Left colon (tissue), 2 donors: ENCODE results near the gene ACVR1C. TPM values are rescaled to one million over a fixed set of nuclear protein-coding genes. Genes with fewer than 3 reads are reported as not detected.

Source experiments
- ATAC-seq: fragments of 200-7000 bp; cut with Tn5 transposase; one replicate; pipeline ENCODE4 v1.9.1; 2020; ENCODE audit warnings: mild to moderate bottlenecking, moderate library complexity
- DNase-seq, 2 donors: peaks; one replicate each; pipeline ENCODE4 v3.0.0-alpha.2; 2020
- intact Hi-C, 2 donors: fragments of 100-400 bp; cut with DNase I in 1 of 2; cut with micrococcal nuclease in 1 of 2; formaldehyde crosslinking; loops; one replicate each; pipeline versions ENCODE4 v1.11.2 to v1.14.0; 2022; cut with DNase I, micrococcal nuclease
- long read RNA-seq: library from polyadenylated mRNA; unstranded; transcript quantifications from one replicate; pipeline ENCODE4 v2.0.0, GENCODE V29; 2021
- total RNA-seq, 2 donors: library from RNA; stranded (reverse); fragmentation: NEBNext Ultra II Directional; extraction: Animal tissue kit (Norgen Biotek cat#: 25700); gene quantifications; one replicate each; pipeline ENCODE4 v1.2.1, GENCODE V29; 2021
- donor health status: DM: no; HTN: no; CAD: no.
- donor health status: DM: yes; HTN: yes; CAD: no.

ACVR1C gene
- total RNA-seq: 10 to 100 TPM; 14.6 to 15.7 TPM
- long read RNA-seq, full-length matches to known transcripts: 2 of 5 reads
- long read RNA-seq, partial matches to known transcripts: 3 of 5 reads
- long read RNA-seq, other reads (novel, unspliced or antisense): 0 of 5 reads

DNA sequence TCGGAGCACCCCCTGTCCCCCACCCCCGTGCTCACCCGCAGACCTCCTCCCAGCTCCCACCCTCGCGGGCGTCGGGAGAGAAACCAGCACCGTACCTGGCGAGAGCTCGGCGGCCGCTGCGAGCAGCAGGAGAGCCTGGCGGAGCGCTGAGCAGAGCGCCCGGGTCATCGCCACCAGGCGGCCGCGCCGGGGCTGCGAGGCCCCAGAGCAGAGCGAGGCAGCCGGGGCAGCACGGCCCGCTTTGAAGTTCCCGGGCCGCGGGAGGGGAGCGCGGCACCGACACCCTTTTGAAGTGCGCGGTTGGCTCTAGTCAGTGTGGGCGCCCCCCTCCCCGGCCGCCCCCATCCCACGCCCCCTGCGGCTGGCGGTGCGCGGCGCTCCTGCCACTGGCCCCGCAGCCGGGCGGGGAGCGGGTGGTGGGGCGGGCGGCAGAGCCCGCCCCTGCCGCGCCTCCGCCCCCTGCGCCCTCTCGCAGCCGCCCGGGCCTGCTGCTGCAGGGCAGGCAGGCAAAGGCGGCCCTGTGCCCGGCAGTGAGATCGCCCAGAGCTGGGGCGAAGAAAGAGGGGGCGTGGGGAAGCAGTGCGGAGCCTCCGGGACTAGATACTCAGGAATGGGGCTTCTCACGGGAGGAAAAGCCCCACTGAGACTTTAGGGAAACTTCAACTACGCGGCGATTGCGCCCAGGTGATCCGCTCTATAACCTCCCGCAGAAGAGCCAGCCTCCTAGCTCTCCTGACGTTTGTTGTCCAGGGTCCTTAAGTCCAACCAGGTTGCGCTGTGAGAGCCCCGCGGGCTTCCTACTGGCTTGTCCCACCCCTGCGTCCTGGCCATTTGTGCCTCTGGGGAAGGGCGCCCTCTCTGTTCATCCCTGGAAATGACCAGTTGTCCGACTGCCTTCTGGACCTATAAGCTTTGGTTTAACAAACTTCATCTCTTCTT, at the start of gene ACVR1C:
Gene ACVR1C, minus strand, starts transcription at position 388 of the 939 bp plus-strand sequence. Its CDS starts 220 bp downstream, at position 168.
- ATAC-seq (peak; percentile 86), DNase-seq (peak; percentile 88 to 90)
- intact Hi-C loops: no loop called here

DNA sequence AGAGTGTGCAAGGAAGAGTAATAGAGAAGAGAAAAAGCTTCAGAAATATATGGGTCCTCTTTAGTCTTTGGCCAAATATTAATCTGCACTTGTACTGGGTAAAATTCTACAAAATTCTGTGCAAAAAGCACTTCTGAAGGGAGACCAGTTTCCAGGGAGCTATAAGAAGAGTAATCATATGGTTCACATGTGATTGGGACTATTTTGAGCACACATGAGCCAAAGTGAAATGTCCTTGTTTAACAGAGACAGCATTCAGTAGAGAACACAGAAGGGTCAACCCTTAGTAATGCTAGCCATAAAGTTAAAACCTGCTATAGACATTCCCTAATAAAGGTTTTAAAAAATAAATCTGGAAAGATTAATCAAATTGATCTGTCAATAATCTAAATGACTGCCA, 49.3 kb upstream of the ACVR1C start:
- DNase-seq (no peak), ATAC-seq (no peak)
- intact Hi-C loops: no loop called here

DNA sequence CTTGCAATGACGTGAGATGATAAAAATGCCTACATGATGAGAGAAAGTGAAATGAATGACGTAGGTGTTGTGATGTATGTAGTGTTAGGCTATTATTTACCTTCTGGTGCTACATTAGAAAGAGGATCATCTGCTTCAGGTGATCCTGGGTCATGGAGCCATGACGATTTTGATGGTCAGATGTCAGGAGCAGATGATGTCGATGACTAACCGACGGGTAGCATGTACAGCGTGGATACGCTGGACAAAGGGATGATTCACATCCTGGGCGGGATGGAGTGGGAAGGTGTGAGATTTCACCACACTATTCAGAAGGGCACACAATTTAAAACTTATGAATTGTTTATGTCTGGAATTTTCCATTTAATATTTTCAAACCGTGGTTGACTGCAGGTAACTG, 43.5 kb upstream of the ACVR1C start:
- DNase-seq (no peak), ATAC-seq (no peak)
- intact Hi-C loops: no loop called here

DNA sequence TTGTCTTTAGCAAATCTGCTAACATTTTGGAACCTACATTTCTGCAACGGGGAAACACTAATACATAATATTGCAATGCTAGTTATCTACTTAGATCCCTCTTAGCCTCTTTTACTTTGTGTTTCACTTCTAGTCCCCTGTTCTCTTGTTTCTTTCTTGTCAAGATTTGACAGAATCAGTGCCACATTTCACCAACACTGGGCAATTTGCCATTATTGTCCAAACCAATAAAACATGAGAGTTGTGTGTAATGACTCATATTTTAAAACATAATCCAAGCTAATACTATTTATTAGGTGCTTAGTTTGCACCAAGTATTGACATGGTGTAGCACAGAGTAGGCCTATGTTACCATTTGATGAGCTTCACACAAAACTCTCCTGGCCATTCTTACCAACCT, 33.7 kb upstream of the ACVR1C start:
- DNase-seq (no peak), ATAC-seq (no peak)

DNA sequence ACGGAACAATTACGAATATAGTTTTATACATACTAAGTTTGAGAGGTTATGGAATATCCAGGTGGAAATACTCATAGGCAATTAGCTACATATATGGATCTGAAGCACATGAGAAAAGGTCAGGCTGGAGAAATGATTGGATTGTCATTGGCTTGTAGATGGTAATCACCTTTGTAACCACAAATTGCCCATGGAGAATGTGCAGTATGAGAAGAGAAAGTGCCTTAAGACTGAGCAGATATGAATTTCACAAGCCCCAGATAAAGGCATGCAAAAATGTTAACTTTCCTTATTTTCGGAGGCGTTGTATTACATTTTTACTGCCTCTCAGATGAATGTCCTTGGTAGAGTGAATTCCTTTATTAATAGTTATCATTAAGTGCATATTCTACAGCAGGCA, 33.1 kb upstream of the ACVR1C start:
- DNase-seq (no peak), ATAC-seq (no peak)
- intact Hi-C loops: no loop called here

More for the DNA sequence above, 33.7 kb upstream of the ACVR1C start:
- intact Hi-C loops: no loop called here

DNA sequence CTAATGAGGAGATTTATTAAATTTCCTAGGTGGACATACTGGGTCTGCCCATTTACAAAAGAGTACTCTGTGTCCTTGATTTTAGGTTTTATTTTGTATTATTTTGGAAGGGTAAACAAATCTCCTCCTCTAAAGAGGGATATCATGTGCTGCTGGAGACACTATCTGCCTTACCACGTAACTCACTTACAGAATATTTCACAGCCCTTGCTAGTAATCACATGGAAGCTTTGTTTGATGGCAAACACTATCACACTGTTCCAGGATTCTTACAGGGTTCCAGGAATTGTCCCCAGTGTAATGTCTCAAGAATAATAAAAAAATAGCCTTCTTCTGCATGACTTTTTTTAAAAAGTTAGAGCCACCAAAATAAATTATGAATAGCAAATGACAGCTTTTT, 29.2 kb upstream of the ACVR1C start:
- no peak for DNase-seq
- ATAC-seq: no peak
- intact Hi-C loops: no loop called here

DNA sequence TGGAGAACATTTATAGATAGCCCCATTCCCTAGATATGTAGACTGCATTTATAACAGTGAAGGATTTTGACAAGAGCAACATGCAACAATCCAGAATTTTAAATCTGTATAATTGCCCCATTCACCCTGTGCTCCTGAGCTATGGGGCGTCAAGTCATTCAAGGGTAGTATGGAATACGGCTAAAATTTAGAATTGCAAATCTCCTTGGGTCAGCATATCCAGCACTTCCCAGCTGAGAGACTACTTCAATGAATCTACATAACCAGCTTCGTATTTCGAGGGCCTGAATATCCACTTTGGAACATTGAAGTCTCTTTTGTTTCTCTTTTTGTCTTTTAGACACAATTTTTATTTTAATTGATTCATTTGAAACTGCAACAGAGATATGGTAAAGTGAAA, 28.4 kb upstream of the ACVR1C start:
- intact Hi-C loops: no loop called here
- ATAC-seq: no peak

DNA sequence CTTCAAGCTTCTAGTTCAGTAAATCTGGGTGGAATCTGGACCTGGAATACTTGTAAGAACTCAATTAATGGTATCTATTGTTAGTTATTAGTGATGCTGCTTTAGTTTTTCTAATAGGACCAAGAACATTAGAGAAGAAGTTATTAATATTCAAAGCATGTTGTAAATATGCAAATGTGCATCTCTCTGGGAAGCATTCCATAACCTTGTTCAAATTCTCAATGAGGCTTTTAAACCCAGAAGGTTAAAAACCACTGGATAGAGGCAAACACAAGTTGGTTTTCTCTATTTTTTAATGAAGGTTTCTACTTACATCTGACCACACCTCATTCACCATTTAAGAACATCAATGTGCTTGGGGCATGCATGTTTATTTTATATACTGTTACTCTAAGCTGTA, 16.1 kb upstream of the ACVR1C start:
- DNase-seq (no peak), ATAC-seq (no peak)
- intact Hi-C loops: no loop called here

More for the DNA sequence above, 28.4 kb upstream of the ACVR1C start:
- DNase-seq: no peak

DNA sequence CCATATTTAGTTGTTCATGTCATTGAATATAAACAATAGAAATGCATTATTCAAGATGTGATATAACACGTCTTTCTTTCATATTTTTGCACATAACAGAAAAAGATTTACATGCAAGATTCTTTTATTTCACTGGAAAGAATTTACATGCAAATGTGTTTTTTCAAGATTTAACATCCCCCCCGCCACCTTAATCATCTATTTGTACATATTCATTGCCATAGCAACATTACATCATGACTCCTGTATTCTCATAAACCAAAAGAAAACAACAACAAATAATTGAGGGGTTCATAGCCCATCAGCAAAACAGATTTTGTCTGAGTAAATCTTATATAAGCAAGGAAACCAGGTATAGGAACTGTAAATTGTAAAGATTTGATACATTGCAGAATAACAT, 3.2 kb upstream of the ACVR1C start:
- ATAC-seq: no peak
- DNase-seq: no peak
- intact Hi-C loops: no loop called here

DNA sequence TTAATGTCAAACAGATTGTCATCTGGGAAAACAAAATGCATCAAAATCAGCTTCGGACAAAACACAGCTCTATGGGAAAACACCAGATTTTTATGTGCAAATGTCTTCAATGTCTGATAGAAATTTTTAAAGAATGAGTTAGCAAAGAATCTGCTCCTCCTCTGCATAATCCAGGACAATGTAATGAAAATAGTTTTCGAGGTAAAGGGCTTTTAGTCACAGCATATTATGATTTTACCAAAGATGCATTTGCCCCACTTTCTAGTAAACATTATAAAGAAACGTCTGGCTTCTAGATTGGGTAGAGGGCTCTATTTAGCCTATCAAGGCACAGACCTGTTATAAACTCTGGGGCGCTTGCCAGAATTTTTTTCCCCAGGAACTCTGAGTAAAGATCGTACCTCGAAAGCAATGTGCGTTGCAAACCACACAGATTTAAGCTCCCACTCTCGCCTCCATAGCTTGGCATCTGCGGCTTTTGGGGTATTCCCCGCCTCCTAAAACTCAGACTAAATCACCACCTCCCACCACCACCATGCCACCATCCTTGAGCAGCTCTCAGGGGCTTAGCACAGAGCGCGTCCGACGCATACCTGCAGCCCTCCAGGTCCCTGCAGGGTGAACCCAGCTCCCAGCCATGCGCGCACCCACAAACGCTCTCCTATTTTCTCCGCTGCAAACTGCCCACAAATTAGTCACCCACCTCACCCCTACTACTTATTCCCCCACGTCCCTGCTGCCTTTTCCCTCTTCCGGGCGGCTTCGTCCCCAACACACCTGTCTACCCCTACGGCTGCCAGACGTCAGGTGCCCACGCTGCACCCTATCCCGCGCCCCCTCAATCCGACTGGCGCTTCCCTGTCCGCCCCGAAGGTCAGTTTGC, 829 bp downstream of the ACVR1C start:
- peak; percentile 82 to 83 for DNase-seq
- intact Hi-C loops: no loop called here

DNA sequence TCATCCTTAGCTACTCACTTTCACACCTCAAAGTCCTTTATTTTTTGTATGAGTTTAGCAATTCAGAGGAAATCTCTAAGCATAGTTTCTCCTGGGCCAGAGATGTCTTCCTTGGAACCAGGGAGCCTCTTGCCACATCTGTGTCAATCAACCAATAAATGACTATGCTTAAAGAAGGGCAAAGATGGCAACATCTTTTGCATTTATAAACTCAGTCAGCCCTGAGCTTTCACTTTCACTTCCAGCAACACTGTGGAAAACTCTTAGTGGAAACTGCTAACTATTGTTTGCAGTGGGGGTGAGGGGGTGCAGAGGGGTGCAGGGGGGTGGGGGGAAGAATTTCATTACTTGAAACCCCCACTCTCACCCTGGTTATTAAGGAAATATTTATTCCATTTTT, 3.4 kb downstream of the ACVR1C start:
- DNase-seq (no peak), ATAC-seq (no peak)
- intact Hi-C loops: no loop called here

More for the DNA sequence above, 829 bp downstream of the ACVR1C start:
- ATAC-seq: peak; percentile 59

DNA sequence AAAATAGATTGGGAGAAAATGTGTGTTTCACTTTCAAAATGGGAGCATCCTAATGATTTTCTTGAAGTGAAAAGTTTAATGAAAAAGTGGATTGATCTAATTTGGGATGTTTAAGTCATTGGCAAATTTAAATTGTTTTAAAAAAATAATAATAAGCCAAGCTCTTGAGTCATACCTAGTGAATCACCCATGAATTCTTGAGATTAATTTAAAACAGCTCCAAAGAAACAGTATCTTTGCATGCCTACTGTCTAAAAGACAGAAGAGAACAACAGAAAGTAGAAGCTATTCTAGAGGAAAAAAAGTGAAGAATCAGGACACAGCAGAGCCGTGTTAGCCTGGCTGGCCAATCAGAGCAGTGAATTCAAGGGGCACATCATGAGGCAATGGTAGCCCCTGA, 7.7 kb downstream of the ACVR1C start:
- no peak for ATAC-seq
- intact Hi-C loops: no loop called here

DNA sequence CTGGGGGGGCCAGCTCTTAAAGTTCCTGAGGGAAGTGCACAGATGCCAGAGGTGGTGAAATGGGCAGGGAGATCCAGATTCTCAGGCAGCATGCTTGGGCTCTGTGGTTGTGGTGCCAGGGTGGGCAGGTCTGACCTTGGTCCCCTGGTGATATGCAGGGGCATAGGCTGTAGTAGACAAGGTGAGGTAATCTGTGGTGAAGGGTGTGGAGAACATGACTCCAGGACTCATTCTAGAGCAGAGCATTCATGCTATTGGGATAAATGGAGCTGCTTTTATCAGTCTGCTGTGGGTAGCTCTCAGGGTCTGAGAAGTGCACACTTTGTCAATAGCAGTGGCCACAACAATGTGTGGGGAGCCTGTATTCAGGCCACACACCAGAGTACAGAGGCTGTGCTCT, 16.9 kb downstream of the ACVR1C start:
- no peak for DNase-seq
- no peak for ATAC-seq
- intact Hi-C loops: no loop called here

More for the DNA sequence above, 7.7 kb downstream of the ACVR1C start:
- no peak for DNase-seq

DNA sequence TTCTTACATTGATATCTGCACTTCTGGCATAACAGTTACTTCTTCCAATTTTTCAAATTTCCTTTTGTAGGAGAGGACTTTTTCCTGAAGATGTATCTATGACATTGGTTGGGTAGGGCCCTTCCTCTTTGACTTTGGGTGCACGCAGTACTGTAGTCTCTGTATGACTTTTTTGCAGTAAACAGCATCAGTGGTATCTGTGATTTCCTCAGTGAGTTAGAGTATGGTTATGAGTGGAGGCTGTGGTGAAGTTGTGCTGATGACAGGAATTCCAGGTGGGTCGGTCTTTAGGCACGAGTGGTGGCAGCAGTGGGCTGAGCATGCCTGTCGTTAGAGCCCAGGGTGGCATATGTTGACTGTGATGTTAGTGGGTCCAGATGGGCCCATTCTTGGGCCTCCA, 17.6 kb downstream of the ACVR1C start:
- intact Hi-C loops: no loop called here
- ATAC-seq: no peak
- no peak for DNase-seq

DNA sequence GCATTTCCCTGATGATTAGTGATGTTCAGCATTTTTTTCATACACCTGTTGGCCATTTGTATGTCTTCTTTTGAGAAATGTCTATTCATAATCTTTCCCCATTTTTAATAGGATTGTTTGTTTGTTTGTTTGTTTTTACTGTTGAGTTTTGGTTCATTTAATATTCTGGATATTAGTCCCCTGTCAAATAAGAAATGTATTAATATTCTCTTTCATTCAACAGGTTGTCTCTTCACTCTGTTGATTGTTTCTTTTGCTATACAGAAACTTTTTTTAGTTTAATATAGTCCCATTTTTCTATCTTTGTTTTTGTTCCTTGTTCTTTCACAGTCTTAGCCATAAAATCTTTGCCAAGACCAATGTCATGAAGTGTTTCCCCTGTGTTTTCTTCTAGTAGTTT, 22.1 kb downstream of the ACVR1C start:
- no peak for ATAC-seq
- intact Hi-C loops: no loop called here

DNA sequence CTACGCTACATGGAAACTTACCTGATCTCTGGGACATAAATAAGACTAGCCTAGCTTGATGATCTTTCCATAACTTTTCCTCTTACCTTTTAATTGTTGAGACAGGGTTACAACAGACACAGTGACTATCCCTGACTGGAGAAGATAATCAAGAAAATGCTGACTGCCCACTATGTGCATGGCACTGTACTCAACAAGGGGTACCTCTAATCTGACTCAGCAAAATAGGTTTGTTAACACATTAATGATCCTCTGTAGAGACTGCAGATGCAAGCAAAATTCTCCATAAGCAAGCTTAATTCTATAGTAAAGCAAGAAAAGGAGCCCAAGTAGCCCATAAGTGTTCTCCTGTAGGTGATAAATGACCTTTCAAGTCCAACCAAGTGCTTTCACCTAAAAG, 25.5 kb downstream of the ACVR1C start:
- no peak for ATAC-seq
- DNase-seq: no peak
- intact Hi-C loops: no loop called here

More for the DNA sequence above, 22.1 kb downstream of the ACVR1C start:
- no peak for DNase-seq

DNA sequence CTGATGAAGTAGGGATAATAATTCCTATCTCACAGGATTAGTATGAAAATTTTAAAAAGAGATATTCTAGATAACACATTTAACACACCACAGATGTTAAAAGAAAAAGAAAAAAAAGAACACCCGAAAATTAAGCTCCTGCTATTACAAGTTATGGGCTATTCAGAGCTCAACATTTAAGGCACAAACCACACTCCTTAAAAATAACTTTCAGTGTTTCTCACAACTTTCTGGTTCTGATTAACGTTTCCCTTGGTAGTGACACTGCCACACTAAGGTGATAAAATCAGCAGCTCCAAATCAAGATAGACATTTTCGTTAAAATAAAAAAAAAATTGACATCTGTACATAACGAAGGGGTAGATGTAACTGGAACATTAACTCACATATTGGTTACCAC, 26.9 kb downstream of the ACVR1C start:
- DNase-seq (no peak), ATAC-seq (no peak)
- intact Hi-C loops: no loop called here

DNA sequence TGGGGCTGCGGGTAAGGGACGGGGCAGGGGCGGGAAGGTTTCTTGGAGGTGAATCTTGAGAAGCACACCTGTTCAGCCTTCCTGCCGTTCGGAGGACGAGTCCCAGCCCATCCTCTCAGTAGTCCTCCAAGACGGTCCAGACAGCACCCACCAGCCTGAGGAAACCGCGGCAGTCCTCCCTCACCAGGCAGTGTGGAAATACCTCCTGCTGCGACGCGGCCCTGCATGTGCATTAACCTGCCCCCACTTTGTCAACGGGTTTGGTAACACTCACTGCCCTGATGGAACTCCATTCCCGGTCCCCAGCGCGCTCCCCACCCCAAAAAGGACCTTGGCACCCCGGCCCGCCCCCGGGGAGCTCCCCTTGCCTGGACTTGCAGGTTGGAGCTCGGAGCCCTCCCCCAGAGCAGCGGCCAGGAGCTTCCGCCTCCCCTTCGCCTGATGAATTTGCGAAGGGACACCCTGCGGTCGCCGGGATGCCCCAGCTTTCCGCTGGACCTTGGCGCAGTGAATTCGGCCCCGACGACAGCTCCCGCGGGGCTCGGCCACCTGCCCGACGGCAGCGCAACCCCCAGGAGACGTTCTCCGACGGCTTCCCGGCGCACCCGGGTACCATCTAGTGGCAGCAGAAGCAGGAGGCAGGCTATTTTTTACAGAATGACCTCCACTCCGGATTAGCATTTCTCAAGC, 31.5 kb downstream of the ACVR1C start:
- DNase-seq: peak in 1 of 2 donors; percentile 16
- intact Hi-C loops: no loop called here
- no peak for ATAC-seq

DNA sequence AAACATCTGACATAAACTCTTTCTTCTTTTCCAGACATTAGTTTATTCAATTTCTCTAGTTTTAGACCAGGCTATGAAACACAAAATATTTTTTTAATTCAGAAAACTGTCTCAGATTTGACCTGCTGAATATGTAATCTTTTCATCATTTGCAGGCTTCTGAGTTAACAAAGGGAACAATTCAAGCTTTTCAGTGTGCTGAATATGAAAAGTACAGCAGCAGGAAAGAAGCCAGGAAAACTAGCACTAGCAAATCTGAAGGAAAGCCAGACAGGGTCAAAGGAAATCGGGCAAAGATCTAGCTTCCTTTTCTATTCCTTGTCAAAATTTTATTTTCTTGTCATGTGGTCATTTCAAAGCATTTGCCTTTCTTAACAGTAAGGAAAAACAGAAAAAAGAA, 35.3 kb downstream of the ACVR1C start:
- intact Hi-C loops: no loop called here
- no peak for ATAC-seq
- no peak for DNase-seq
